HFFc6 (cell line): Measurements from ENCODE around the gene PSMD13. TPM values are rescaled to one million over a fixed set of nuclear protein-coding genes. Genes with fewer than 3 reads are reported as not detected.

Experiments used
- DNase-seq: peaks from one replicate; pipeline ENCODE4 v3.0.0-alpha.2; 2018
- H3K27ac Mint-ChIP-seq: 2 replicates; pipeline ENCODE4 v1.8.0; 2020; ENCODE audit warnings: mild to moderate bottlenecking, mixed read lengths
- H3K27me3 Mint-ChIP-seq: 2 replicates; pipeline ENCODE4 v1.8.0; 2021; ENCODE audit warnings: mild to moderate bottlenecking, moderate library complexity, mixed read lengths; ENCODE audit not compliant: insufficient read depth
- H3K36me3 Mint-ChIP-seq: 2 replicates; pipeline ENCODE4 v1.8.0; 2021; ENCODE audit warnings: low read depth, mixed read lengths
- H3K4me1 Mint-ChIP-seq: 2 replicates; pipeline ENCODE4 v1.8.0; 2020; ENCODE audit warnings: low read depth, mixed read lengths
- H3K4me3 Mint-ChIP-seq: 2 replicates; pipeline ENCODE4 v1.8.0; 2020; ENCODE audit warnings: mild to moderate bottlenecking, moderate library complexity, mixed read lengths
- H3K9me3 Mint-ChIP-seq: 2 replicates; pipeline ENCODE4 v1.8.0; 2020; ENCODE audit warnings: mild to moderate bottlenecking, mixed read lengths
- CTCF ChIP-seq: fragments of 200-600 bp; sonication (generic); IDR thresholded peaks from 2 replicates; pipeline ENCODE4 v1.5.0; 2021; ENCODE audit warnings: antibody characterized with exemption, mild to moderate bottlenecking
- total RNA-seq, 6 experiments: library from RNA; stranded (reverse); fragmentation: NEBNext Ultra II Directional; extraction: Animal tissue kit (Norgen Biotek cat#: 25700); gene quantifications; 2 replicates in 1 of 6; 3 replicates in 5 of 6; pipeline ENCODE4 v1.2.3, GENCODE V29; 2021

The PSMD13 gene
- total RNA-seq, 6 experiments from 2014 or later: 167 to 180 (median 172) TPM

- no peak overlapping the region for H3K27ac Mint-ChIP-seq
- DNase-seq: no peak
- no peaks in the 10 kb centered on the region for H3K9me3 Mint-ChIP-seq
- H3K27me3 Mint-ChIP-seq: peaks cover 3% of the 10 kb centered on the region; the same call in 1 of the 2 replicates
- peaks cover 4% of the 10 kb centered on the region; the same call in 1 of the 2 replicates for H3K36me3 Mint-ChIP-seq
- H3K4me1 Mint-ChIP-seq: peaks cover 9% of the 10 kb centered on the region
- no peak overlapping the region for H3K4me3 Mint-ChIP-seq
- TF ChIP-seq CTCF: no peak
Measured at GRCh38 chr11:225734-226453, 10.9 kb upstream of the PSMD13 start.

- Mint-ChIP-seq H3K4me3 (no peak overlapping the region), H3K9me3 (no peaks in the 10 kb centered on the region), H3K27ac (no peak overlapping the region), H3K27me3 (peaks cover 3% of the 10 kb centered on the region), H3K4me1 (peaks cover 9% of the 10 kb centered on the region), H3K36me3 (peaks cover 4% of the 10 kb centered on the region; the same call in 1 of the 2 replicates)
- no peak for DNase-seq
- no peak for TF ChIP-seq CTCF
Measured at GRCh38 chr11:227824-228379, 8.9 kb upstream of the PSMD13 start.

GRCh38 chr11:230431-230830, 6.3 kb upstream of the PSMD13 start:
- no peak overlapping the region for H3K27ac Mint-ChIP-seq
- DNase-seq: no peak
- no peaks in the 10 kb centered on the region for H3K9me3 Mint-ChIP-seq
- peaks cover 3% of the 10 kb centered on the region for H3K27me3 Mint-ChIP-seq
- peaks cover 13% of the 10 kb centered on the region for H3K4me1 Mint-ChIP-seq
- no peak overlapping the region for H3K4me3 Mint-ChIP-seq
- no peak for TF ChIP-seq CTCF
- peaks cover 4% of the 10 kb centered on the region; the same call in 1 of the 2 replicates for H3K36me3 Mint-ChIP-seq

- no peak overlapping the region for H3K27ac Mint-ChIP-seq
- H3K4me3 Mint-ChIP-seq: no peak overlapping the region
- no peak for TF ChIP-seq CTCF
- H3K27me3 Mint-ChIP-seq: no peaks in the 10 kb centered on the region; the same call in 1 of the 2 replicates
- peaks cover 4% of the 10 kb centered on the region; the same call in 1 of the 2 replicates for H3K36me3 Mint-ChIP-seq
- peaks cover 12% of the 10 kb centered on the region for H3K4me1 Mint-ChIP-seq
- no peak for DNase-seq
- H3K9me3 Mint-ChIP-seq: no peaks in the 10 kb centered on the region
Measured at GRCh38 chr11:232783-233565, 3.8 kb upstream of the PSMD13 start.

- DNase-seq: no peak
- Mint-ChIP-seq H3K9me3 (no peaks in the 10 kb centered on the region), H3K27me3 (no peaks in the 10 kb centered on the region; the same call in 1 of the 2 replicates), H3K4me1 (peaks cover 32% of the 10 kb centered on the region), H3K4me3 (peak overlapping the region; percentile 92), H3K27ac (peak overlapping the region; percentile 85; the same call in 1 of the 2 replicates), H3K36me3 (peaks cover 3% of the 10 kb centered on the region; the same call in 1 of the 2 replicates)
- no peak for TF ChIP-seq CTCF
Measured at GRCh38 chr11:235180-235579, 1.6 kb upstream of the PSMD13 start.
